ENCODE data around the gene FSCN2. TPM values are rescaled to one million over a fixed set of nuclear protein-coding genes. Genes with fewer than 3 reads are reported as not detected.

Gene FSCN2
- total RNA-seq, 8 experiments from 2014 or later: 0.36 to 3.0 (median 1.2) TPM

GRCh38 chr17:81486199-81486810 is 41.9 kb upstream of the FSCN2 start:
- no peak for ATAC-seq (replicated peaks in 6 of 8)
- 52 to 100% (median 67%) methylated on average over 1 to 17 of the region's 17 CpGs; no CpG with 5 or more reads in 1 of the 10 experiments for WGBS, 10 experiments
- no peak overlapping the region for H3K4me3 ChIP-seq
- no peak overlapping the region for H3K27ac ChIP-seq
- peaks cover 68 to 71% of the 10 kb centered on the region in 2 donors for H3K4me1 ChIP-seq (replicated peaks in 1 of 2)
- in situ Hi-C loops (cut with MboI; ENCODE audit: low pct_unique_long_range_greater_than_20kb in 2 of 9, low sequenced_read_pairs in 9 of 9, unreplicated experiment in 9 of 9): loop anchor here in 7 of 9 experiments (10.0 to 25.0 kb wide), 4 partner anchors 99 to 232 kb away; partner anchors contain the start of genes BAHCC1 (in 3 of the 7) and SLC38A10 (in 3 of the 7)

- Histone ChIP-seq H3K4me1 (replicated peaks in 1 of 2) (peaks cover 61 to 69% of the 10 kb centered on the region in 2 donors), H3K27ac (peak overlapping the region in 1 of 2 donors; percentile 86), H3K4me3 (peak overlapping the region in 2 of 5 donors; percentile 54 to 57)
- ATAC-seq (replicated peaks in 6 of 8): no peak
- in situ Hi-C loops (cut with MboI; ENCODE audit: low pct_unique_long_range_greater_than_20kb in 2 of 9, low sequenced_read_pairs in 9 of 9, unreplicated experiment in 9 of 9): loop anchor here in 7 of 9 experiments (10.0 to 25.0 kb wide), 4 partner anchors 100 to 232 kb away; partner anchors contain the start of genes BAHCC1 (in 3 of the 7) and SLC38A10 (in 3 of the 7)
- 63 to 100% (median 86%) methylated on average over 1 to 10 of the region's 10 CpGs for WGBS, 10 experiments
These were observed 41.1 kb upstream of the FSCN2 start for GRCh38 chr17:81487089-81487486.

DNA sequence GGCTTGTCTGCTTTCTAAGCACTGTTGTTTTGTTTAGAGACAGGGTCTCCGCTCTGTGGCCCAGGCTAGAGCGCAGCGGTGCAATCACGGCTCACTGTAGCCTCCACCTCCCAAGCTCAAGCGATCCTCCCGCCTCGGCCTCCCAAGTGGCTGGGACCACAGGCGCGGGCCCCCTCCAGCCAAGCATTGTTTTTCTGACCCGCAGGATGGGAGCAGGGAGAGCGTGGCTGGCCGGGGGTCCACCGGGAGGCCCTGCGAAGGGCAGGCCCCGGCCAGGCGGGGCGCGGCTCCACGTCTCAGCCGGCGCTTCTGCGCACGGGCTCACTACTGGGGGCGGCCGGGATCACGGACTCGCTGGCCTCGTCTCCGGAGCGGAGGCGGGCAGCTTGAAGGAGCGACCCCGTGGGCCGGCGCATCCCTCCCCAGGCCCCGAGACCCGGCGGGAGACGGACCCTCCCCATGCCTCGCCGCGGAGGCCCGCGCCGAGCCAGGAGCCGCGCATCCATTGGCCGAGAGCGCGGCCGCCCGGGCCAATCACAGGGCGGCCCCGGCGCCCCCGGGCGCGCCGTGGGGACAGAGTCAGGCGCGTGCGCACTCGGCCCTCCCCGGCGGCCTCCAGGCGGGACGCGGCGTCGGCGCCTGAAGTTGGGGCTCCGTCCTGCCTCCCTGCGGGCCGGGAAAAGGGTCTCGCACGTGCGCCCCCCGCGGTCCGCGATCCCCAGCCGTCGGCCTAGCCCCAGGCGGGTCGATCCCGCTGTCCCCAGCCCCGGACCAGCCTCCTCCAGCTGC is 40.5 kb upstream of the FSCN2 start:
- Histone ChIP-seq H3K4me1 (replicated peaks in 1 of 2) (peaks cover 56 to 65% of the 10 kb centered on the region in 2 donors), H3K4me3 (peak overlapping the region; percentile 43 to 57 (median 53)), H3K27ac (peak overlapping the region; percentile 66 to 86)
- ATAC-seq (replicated peaks in 6 of 8): peak; percentile 66 to 78 (median 73)
- in situ Hi-C loops (cut with MboI; ENCODE audit: low pct_unique_long_range_greater_than_20kb in 2 of 9, low sequenced_read_pairs in 9 of 9, unreplicated experiment in 9 of 9): loop anchor here in 7 of 9 experiments (10.0 to 25.0 kb wide), 4 partner anchors 100 to 233 kb away; partner anchors contain the start of genes BAHCC1 (in 3 of the 7) and SLC38A10 (in 3 of the 7)
- WGBS, 10 experiments: 0 to 100% (median 67%) methylated on average over 1 to 5 of the region's 87 CpGs; no CpG with 5 or more reads in 5 of the 10 experiments

GRCh38 chr17:81488276-81488860 is 39.8 kb upstream of the FSCN2 start:
- 44% methylated on average over 6 of the region's 52 CpGs; no CpG with 5 or more reads in 9 of the 10 experiments for whole genome bisulfite sequencing, 10 experiments
- ATAC-seq (replicated peaks in 6 of 8): peak in 3 of 8 experiments; percentile 4 to 30 (median 26)
- peak overlapping the region; percentile 66 to 86 for H3K27ac ChIP-seq
- in situ Hi-C loops (cut with MboI; ENCODE audit: low pct_unique_long_range_greater_than_20kb in 2 of 9, low sequenced_read_pairs in 9 of 9, unreplicated experiment in 9 of 9): loop anchor here in 7 of 9 experiments (10.0 to 25.0 kb wide), 4 partner anchors 101 to 234 kb away; partner anchors contain the start of genes BAHCC1 (in 3 of the 7) and SLC38A10 (in 3 of the 7)
- H3K4me1 ChIP-seq (replicated peaks in 1 of 2): peaks cover 49 to 58% of the 10 kb centered on the region in 2 donors
- H3K4me3 ChIP-seq: peak overlapping the region; percentile 43 to 57 (median 53)

- in situ Hi-C loops (cut with MboI; ENCODE audit: low pct_unique_long_range_greater_than_20kb in 2 of 9, low sequenced_read_pairs in 9 of 9, unreplicated experiment in 9 of 9): loop anchor here in 7 of 9 experiments (10.0 to 25.0 kb wide), 4 partner anchors 102 to 235 kb away; partner anchors contain the start of genes BAHCC1 (in 3 of the 7) and SLC38A10 (in 3 of the 7)
- ATAC-seq (replicated peaks in 6 of 8): peak in 4 of 8 experiments; percentile 7 to 44 (median 18)
- peak overlapping the region; percentile 80 to 87 for H3K27ac ChIP-seq
- peak overlapping the region in 1 of 5 donors; percentile 57 for H3K4me3 ChIP-seq
- 13 to 80% (median 40%) methylated on average over 1 to 6 of the region's 27 CpGs; no CpG with 5 or more reads in 4 of the 10 experiments for WGBS, 10 experiments
- peaks cover 42 to 49% of the 10 kb centered on the region in 2 donors for H3K4me1 ChIP-seq (replicated peaks in 1 of 2)
These were observed 38.9 kb upstream of the FSCN2 start for GRCh38 chr17:81489012-81489997.

GRCh38 chr17:81489998-81490992 is 37.9 kb upstream of the FSCN2 start:
- Histone ChIP-seq H3K27ac (peak overlapping the region; percentile 80 to 87), H3K4me3 (peak overlapping the region in 1 of 5 donors; percentile 16), H3K4me1 (replicated peaks in 1 of 2) (peaks cover 44 to 53% of the 10 kb centered on the region in 2 donors)
- ATAC-seq (replicated peaks in 6 of 8): peak in 3 of 8 experiments; percentile 1 to 10 (median 7)
- in situ Hi-C loops (cut with MboI; ENCODE audit: low pct_unique_long_range_greater_than_20kb in 2 of 9, low sequenced_read_pairs in 9 of 9, unreplicated experiment in 9 of 9): loop anchor here in 7 of 9 experiments (10.0 to 25.0 kb wide), 4 partner anchors 103 to 235 kb away; partner anchors contain the start of genes BAHCC1 (in 3 of the 7) and SLC38A10 (in 3 of the 7)
- 20 to 80% (median 52%) methylated on average over 1 to 6 of the region's 14 CpGs; no CpG with 5 or more reads in 3 of the 10 experiments for WGBS, 10 experiments

DNA sequence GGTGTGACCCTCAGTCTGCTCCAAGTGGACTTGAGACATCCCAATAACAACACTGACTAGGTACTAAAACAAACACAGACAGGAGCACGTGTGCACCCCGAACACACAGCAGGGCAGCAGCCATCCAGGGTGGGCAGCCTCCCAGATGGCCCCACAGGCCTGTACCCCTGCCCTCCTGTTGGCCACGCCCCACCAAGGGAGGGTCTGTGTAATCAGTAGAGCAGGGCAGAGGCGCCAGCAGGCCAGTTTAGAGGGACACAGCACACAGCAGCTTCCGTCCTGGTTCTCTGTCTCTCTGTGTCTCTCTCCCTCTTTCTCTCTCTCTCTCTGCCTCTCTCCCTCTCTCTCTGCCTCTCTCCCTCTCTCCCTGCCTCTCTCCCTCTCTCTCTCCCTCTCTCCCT is 37.0 kb upstream of the FSCN2 start:
- in situ Hi-C loops (cut with MboI; ENCODE audit: low pct_unique_long_range_greater_than_20kb in 2 of 9, low sequenced_read_pairs in 9 of 9, unreplicated experiment in 9 of 9): loop anchor here in 7 of 9 experiments (25.0 kb wide), 3 partner anchors 104 to 229 kb away; partner anchors contain the start of genes BAHCC1 (in 3 of the 7) and SLC38A10 (in 3 of the 7)
- 40 to 57% methylated on average over 1 to 2 of the region's 5 CpGs; no CpG with 5 or more reads in 8 of the 10 experiments for WGBS, 10 experiments
- no peak overlapping the region for H3K4me3 ChIP-seq
- peak in 7 of 8 experiments; percentile 3 to 28 (median 12) for ATAC-seq (replicated peaks in 6 of 8)
- peak overlapping the region in 1 of 2 donors; percentile 23 for H3K27ac ChIP-seq
- H3K4me1 ChIP-seq (replicated peaks in 1 of 2): peaks cover 43 to 51% of the 10 kb centered on the region in 2 donors

DNA sequence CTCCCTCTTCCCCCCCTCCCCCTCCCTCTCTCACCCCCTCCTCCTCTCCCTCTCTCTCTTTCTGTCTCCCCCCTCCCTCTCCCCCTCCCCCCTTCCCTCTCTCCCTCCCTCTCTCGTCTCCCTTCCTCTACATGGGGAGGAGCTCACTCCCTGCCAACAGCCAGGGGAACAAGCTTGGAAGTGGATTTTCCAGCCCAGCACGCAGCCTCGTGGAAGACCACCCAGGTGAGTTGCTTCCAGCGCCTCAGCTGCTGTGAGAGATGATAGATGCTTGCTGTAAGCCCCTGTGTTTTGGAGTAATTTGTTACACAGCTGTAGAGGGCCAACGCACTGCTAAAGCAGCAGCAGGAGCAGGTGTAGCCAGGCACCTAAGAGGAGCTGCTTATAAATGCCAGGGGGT is 36.4 kb upstream of the FSCN2 start:
- whole genome bisulfite sequencing, 10 experiments: 0% methylated on average over 1 of the region's 5 CpGs; no CpG with 5 or more reads in 9 of the 10 experiments
- H3K4me3 ChIP-seq: no peak overlapping the region
- in situ Hi-C loops (cut with MboI; ENCODE audit: low pct_unique_long_range_greater_than_20kb in 2 of 9, low sequenced_read_pairs in 9 of 9, unreplicated experiment in 9 of 9): loop anchor here in 7 of 9 experiments (25.0 kb wide), 3 partner anchors 104 to 229 kb away; partner anchors contain the start of genes BAHCC1 (in 3 of the 7) and SLC38A10 (in 3 of the 7)

GRCh38 chr17:81492202-81492601 is 36.0 kb upstream of the FSCN2 start:
- in situ Hi-C loops (cut with MboI; ENCODE audit: low pct_unique_long_range_greater_than_20kb in 2 of 9, low sequenced_read_pairs in 9 of 9, unreplicated experiment in 9 of 9): loop anchor here in 7 of 9 experiments (25.0 kb wide), 3 partner anchors 105 to 230 kb away; partner anchors contain the start of genes BAHCC1 (in 3 of the 7) and SLC38A10 (in 3 of the 7)

More for the DNA sequence above, 36.4 kb upstream of the FSCN2 start:
- no peak for ATAC-seq (replicated peaks in 6 of 8)
- Histone ChIP-seq H3K27ac (no peak overlapping the region), H3K4me1 (replicated peaks in 1 of 2) (peaks cover 39 to 48% of the 10 kb centered on the region in 2 donors)

DNA sequence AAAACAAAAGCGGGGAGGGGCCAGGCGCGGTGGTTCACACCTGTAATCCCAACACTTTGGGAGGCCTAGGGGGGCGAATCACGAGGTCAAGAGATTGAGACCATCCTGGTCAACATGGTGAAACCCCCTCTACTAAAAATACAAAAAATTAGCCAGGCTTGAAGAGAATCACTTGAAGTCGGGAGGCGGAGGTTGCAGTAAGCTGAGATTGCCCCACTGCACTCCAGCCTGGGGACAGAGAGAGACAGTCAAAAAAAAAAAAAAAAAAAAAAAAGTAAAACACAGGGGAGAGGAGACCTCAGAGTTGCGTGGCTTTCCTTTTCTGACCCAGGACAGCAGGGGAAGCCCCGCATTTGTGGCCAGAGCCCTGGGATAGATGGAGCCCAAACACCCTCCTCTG is 35.5 kb upstream of the FSCN2 start:
- Histone ChIP-seq H3K4me1 (replicated peaks in 1 of 2) (peaks cover 39 to 42% of the 10 kb centered on the region in 2 donors), H3K4me3 (no peak overlapping the region), H3K27ac (no peak overlapping the region)
- ATAC-seq (replicated peaks in 6 of 8): no peak
- WGBS, 10 experiments: 59 to 95% (median 78%) methylated on average over 3 to 9 of the region's 9 CpGs; no CpG with 5 or more reads in 1 of the 10 experiments
- in situ Hi-C loops (cut with MboI; ENCODE audit: low pct_unique_long_range_greater_than_20kb in 2 of 9, low sequenced_read_pairs in 9 of 9, unreplicated experiment in 9 of 9): loop anchor here in 7 of 9 experiments (25.0 kb wide), 3 partner anchors 105 to 230 kb away; partner anchors contain the start of genes BAHCC1 (in 3 of the 7) and SLC38A10 (in 3 of the 7)

More at GRCh38 chr17:81492202-81492601, 36.0 kb upstream of the FSCN2 start:
- H3K27ac ChIP-seq: no peak overlapping the region
- no peak for ATAC-seq (replicated peaks in 6 of 8)
- H3K4me3 ChIP-seq: no peak overlapping the region
- 18 to 85% (median 54%) methylated on average over 4 to 18 of the region's 18 CpGs; no CpG with 5 or more reads in 2 of the 10 experiments for WGBS, 10 experiments
- peaks cover 39 to 45% of the 10 kb centered on the region in 2 donors for H3K4me1 ChIP-seq (replicated peaks in 1 of 2)
